Left kidney (tissue), 8 donors: ENCODE measurements around the gene ZNF200. TPM values are rescaled to one million over a fixed set of nuclear protein-coding genes. Genes with fewer than 3 reads are reported as not detected.
"Not testable (repeated sequence)": the region's sequence is repeated elsewhere in the genome, so short reads cannot be mapped to it uniquely, and the experiment has no call there.

Experiments used
- DNase-seq: peaks from one replicate; pipeline ENCODE4 v3.0.0-alpha.2; 2013
- long read RNA-seq, 8 donors: transcript quantifications; one replicate each; lab custom pipeline, GENCODE V29; 2026
- polyA plus RNA-seq: library from polyadenylated mRNA; unstranded; fragments of 120-200 nt; gene quantifications from one replicate; pipeline ENCODE4 v1.2.1, GENCODE V29; 2013; ENCODE audit not compliant: insufficient read length

Gene ZNF200
- 16.9 TPM for polyA plus RNA-seq
- long read RNA-seq, donor 1, full-length matches to known transcripts: 11 of 11 reads
- long read RNA-seq, donor 1, partial matches to known transcripts: 0 of 11 reads
- long read RNA-seq, donor 1, other reads (novel, unspliced or antisense): 0 of 11 reads
- long read RNA-seq, donor 2, full-length matches to known transcripts: 13 of 13 reads
- long read RNA-seq, donor 2, partial matches to known transcripts: 0 of 13 reads
- long read RNA-seq, donor 2, other reads (novel, unspliced or antisense): 0 of 13 reads
- long read RNA-seq, donor 3, full-length matches to known transcripts: 7 of 7 reads
- long read RNA-seq, donor 3, partial matches to known transcripts: 0 of 7 reads
- long read RNA-seq, donor 3, other reads (novel, unspliced or antisense): 0 of 7 reads
- long read RNA-seq, donor 4: 0 reads
- long read RNA-seq, donor 5, full-length matches to known transcripts: 18 of 18 reads
- long read RNA-seq, donor 5, partial matches to known transcripts: 0 of 18 reads
- long read RNA-seq, donor 5, other reads (novel, unspliced or antisense): 0 of 18 reads
- long read RNA-seq, donor 6, full-length matches to known transcripts: 8 of 8 reads
- long read RNA-seq, donor 6, partial matches to known transcripts: 0 of 8 reads
- long read RNA-seq, donor 6, other reads (novel, unspliced or antisense): 0 of 8 reads
- long read RNA-seq, donor 7, full-length matches to known transcripts: 7 of 7 reads
- long read RNA-seq, donor 7, partial matches to known transcripts: 0 of 7 reads
- long read RNA-seq, donor 7, other reads (novel, unspliced or antisense): 0 of 7 reads
- long read RNA-seq, donor 8, full-length matches to known transcripts: 7 of 7 reads
- long read RNA-seq, donor 8, partial matches to known transcripts: 0 of 7 reads
- long read RNA-seq, donor 8, other reads (novel, unspliced or antisense): 0 of 7 reads

DNA sequence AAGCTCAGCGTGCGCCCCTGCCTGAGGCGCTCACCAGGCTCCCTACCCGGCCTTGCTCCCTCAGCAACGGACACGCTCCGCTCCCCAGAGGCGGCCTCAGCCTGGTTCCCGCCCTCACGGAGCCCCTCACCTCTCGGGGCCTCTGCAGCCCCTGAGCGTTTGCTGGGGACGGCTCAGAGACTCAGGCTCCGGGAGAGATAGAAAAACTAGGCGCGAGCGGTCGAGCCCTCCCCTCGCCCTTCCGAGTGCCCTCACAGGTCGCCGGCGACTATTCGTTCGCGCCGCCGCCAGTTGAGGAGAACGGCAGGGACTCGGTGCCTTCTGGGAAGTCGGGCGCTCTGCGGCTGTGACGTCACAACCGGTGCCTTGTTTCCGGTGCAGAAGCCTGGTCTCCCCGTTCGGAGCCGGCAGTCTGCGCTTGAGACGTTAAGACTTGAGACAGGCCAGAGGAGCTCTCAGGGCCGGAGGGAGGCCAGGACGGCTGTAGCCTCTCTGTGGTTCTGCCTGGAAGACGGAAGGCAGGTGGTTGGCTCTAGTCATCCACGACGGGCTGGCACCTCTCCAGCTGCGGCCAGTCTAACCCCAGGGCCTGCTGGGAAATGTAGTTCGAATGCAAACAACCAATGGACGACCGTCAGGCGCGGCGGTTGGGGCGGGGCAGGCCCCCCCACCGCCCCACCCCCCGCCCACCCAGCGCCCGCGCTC lies at the start of gene ZNF200:
ZNF200 (minus strand) TSS at position 302 of the 705 bp plus-strand sequence. CDS start 1,403 bp downstream, outside the sequence.
- DNase-seq: peak; percentile 95

DNA sequence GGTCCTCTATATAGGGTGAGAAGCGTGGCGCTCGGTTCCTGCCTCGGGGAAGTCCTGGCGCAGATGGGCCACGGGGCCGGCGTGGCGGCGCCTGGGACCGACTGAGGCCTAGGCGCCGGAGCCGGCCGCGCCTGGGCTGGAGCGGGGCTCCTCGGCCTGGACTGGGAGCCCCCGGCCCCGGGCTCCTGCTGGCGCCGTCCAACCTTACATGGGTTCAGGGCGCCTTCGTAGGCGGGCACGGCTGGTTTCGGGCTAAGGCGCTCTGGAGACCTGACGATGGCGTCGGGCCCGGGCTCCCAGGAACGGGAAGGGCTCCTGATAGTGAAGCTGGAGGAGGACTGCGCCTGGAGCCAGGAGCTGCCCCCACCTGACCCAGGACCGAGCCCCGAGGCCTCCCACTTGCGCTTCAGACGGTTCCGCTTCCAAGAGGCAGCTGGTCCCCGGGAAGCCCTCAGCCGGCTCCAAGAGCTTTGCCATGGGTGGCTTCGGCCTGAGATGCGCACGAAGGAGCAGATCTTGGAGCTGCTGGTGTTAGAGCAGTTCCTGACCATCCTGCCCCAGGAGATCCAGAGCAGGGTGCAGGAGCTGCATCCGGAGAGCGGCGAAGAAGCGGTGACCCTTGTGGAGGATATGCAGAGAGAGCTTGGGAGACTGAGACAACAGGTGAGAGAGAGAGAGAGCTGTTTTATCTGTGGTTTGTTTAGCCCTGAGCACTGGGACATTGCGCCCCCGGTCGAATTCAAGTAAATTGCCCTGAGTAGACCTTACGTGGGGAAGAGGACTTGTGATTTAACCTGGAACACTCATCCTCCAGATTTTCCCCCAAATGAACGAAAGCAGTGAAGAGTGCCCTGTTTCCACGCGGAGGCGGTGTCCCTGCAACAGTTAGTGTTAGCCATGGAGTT lies 48.8 kb upstream of the ZNF200 start:
- DNase-seq: no peak

GRCh38 chr16:3282730-3283542 lies 48.0 kb upstream of the ZNF200 start, which contains the start of gene ZNF263:
TSS of gene ZNF263 (plus strand) at chr16:3283491. CDS start at chr16:3283819, 328 bp downstream.
- DNase-seq: peak; percentile 98

DNA sequence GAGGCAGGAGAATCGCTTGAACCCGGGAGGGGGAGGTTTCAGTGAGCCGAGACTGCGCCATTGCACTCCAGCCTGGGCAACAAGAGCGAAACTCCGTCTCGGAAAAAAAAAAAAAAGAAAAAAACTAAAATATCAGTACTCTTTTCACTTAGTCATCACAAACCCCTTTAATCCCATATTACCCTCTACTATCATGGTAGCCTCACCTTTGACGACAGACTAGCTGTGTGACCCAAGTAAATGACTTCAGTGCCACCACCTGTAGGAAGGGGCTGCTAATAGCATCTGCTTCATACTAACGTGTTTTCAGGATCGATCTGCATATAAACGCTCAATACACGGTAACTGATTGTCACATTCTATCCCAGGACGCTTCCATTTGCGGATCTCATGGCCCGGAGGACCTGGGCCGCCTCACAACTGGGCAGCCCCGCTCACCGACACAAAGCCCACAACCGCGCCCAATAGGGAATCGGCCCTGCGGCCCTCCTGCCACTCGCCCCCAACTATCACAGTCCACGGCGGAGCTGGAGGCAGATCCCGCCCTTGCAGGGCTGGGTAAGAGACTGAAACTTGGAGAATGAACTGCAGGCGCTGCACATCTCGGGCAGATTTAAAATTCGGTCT lies 47.3 kb upstream of the ZNF200 start:
- peak; percentile 72 for DNase-seq

- no peak for DNase-seq
Observed at GRCh38 chr16:3281222-3281820, 46.4 kb upstream of the ZNF200 start.

GRCh38 chr16:3276679-3277078 lies 41.7 kb upstream of the ZNF200 start:
- no peak for DNase-seq

DNA sequence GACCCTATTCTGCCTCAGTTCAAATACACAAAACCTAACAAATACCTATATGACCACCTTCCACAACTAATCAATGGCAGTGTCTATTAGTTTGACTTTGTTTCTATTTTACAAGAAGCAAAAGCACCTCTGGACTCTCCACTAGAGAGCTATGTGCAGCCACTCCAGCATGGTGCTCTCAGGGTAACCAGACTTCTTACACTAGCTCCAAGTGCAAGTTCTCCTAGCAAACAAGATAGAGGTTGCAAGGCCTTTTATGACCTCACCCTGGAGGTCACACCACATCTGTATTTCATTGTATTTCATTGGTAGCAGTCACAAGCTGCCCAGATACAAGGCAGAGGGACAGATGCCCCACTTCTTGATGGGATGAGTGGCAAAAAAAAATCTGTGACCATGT lies 40.0 kb upstream of the ZNF200 start:
- no peak for DNase-seq

DNA sequence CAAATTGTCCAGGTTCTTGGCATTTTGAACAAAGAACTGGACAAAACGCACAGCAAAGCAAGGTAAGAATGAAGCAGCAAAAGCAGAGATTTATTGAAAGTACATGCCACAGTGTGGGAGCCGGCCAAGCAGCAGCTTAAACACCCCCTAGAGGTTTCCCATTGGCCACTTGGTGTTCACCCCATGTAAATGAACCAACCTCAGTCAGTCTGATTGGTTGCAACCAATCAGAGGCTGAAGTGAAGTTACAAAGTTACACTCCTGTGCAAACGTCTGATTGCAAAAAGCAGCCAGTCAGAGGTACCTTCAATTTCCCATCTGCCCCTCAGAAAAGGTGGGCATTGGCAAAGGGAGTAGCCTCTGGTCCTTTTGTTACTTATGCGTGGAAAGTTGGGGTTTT lies 39.5 kb upstream of the ZNF200 start:
- no peak for DNase-seq

DNA sequence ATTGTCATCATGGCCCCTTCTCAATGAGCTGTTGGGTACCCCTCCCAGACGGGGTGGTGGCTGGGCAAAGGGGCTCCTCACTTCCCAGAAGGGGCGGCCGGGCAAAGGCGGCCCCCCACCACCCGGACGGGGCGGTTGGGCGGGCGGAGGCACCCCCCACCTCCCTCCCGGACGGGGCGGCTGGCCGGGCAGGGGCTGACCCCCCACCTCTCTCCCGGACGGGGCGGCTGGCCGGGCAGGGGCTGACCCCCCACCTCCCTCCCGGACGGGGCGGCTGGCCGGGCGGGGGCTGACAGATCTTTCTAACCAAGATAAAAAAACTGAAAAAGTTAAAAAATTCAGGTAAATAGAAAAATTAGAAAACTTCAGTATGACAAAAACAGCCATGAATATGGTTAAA lies 36.3 kb upstream of the ZNF200 start:
- not testable (repeated sequence) for DNase-seq

GRCh38 chr16:3270718-3271117 lies 35.8 kb upstream of the ZNF200 start:
- not testable (repeated sequence) for DNase-seq

GRCh38 chr16:3268294-3268693 lies 33.3 kb upstream of the ZNF200 start:
- no peak for DNase-seq

DNA sequence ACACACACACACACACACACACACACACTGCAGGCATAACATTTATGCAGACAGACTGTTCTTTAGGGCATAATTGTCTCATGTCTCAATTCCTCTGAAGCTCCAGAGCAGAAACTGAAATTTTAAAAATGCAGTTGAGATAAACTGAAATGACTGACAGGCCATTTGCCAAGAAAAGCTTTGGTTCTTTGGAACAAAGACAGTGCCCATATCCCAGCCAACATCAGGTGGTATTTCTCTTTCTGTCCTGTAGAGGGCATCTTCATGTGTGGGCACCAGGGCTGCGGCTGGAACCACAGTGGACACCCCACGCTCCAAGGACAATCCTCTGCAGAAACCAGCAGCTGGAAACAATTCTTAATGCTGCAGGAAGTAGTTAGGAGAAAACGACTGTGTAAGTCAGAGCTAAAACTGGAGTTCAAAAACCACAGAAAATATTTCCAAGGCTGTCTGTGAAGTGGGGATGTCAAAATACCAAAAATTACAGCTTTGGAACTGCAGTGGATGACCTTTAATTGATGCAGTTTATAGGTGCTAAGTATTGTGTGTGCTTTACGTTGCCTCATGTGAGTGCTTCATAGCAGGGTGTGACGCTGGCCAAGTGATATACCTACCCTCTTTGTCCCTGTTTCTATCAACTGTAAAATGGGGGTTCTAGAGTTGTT lies 32.0 kb upstream of the ZNF200 start:
- DNase-seq: peak; percentile 25

- peak; percentile 97 for DNase-seq
Observed at GRCh38 chr16:3264137-3265036, 29.4 kb upstream of the ZNF200 start.

DNA sequence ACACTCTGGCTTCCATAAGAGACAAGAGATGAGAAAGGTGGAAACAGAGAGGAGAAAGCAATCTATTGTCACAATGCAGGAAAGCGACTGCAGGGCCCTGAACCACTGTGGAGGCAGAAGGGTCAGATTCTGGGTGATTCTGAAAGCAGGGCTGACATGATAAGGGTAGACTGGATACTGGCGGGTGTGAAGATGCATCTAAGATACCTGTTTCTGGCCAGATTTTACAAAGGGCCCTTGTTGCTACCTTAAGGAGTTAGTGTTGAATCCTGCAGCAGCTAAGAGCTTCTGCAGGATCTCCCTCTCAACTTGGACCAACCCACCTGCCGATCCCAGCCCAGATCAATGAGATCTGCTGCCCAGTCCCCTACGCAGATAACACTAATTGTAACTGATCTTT lies 27.6 kb upstream of the ZNF200 start:
- DNase-seq: no peak

GRCh38 chr16:3259836-3260235 lies 24.9 kb upstream of the ZNF200 start:
- no peak for DNase-seq

- no peak for DNase-seq
Observed at GRCh38 chr16:3256866-3257465, 22.0 kb upstream of the ZNF200 start.
